HG03460 (cell line): Measurements from ENCODE around the gene KIAA1328.

Source experiments
- ATAC-seq: cut with Tn5 transposase; IDR thresholded peaks from one replicate; pipeline ENCODE4 v1.9.1; 2021; ENCODE audit not compliant: unreplicated experiment

KIAA1328 gene

GRCh38 chr18:37249171-37249886 is 420.4 kb downstream of the KIAA1328 start:
- no peak for ATAC-seq

DNA sequence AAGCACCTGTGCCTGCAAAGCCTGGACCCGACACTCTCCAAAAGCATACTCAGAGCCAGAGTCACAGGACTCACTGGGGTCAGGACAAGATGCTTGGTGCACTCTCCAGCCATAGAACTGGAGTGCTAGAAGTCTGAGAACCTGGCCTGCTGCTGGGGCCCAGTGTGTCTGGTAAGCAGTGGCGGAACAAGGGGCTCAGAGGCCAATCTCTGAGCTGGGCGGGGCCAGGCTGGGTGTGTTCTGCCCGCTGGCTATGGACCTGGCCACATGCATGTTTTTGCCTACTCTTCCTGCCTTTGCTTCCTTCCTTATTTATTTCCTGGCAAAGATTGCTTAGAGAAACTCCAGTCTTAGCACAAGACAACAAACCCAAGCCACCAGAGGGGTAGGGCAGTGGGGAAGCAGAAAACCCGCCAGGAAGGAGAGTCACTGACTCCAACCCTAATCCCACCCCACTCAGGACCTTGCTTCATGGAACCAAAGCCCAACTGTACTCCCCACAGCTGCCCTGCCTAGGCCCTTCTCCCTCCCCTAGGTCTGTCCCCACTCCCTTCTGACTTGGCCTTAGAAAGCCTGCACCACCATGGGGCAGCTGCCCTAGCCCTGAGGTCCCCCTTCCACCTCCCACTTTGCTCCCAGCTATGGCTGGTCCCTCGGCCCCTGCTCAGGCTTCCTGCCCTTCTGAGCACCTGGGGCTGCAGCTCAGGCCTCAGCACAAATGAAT is 421.1 kb downstream of the KIAA1328 start:
- no peak for ATAC-seq

GRCh38 chr18:37251679-37252078 is 422.8 kb downstream of the KIAA1328 start:
- no peak for ATAC-seq

- no peak for ATAC-seq
Measured at GRCh38 chr18:37252342-37252741, 423.4 kb downstream of the KIAA1328 start.

- no peak for ATAC-seq
Measured at GRCh38 chr18:37252854-37253393, 424.0 kb downstream of the KIAA1328 start.

- no peak for ATAC-seq
Measured at GRCh38 chr18:37253394-37254235, 424.7 kb downstream of the KIAA1328 start.

DNA sequence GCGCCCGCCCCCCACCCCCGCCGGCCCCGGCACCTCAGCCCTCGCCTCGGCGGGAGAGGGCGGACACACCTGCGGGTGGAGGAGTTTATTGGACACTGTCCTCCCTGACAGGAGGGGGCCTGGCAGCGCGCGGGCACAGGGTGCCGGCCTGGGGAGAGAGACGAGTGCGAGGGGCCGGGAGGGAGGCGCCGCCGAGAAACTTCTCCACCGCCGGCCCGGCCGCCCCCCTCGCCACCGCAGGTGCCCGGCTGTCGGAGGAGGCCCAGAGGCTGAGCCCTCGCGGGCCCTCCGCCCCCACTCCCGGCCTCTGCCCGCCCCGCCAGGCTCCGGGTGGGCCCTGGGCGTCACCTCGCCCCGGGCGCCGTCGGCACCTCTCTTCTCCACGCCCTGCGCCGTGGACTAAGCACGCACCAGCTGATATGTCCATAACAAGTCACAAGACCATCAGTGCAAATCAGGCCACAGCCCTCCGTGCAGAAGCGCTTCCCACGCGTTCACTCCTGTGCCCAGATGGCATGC is 425.4 kb downstream of the KIAA1328 start:
- no peak for ATAC-seq

GRCh38 chr18:37254973-37255372 is 426.0 kb downstream of the KIAA1328 start:
- no peak for ATAC-seq

- ATAC-seq, result no peak
Measured at GRCh38 chr18:37258131-37258530, 429.2 kb downstream of the KIAA1328 start.

DNA sequence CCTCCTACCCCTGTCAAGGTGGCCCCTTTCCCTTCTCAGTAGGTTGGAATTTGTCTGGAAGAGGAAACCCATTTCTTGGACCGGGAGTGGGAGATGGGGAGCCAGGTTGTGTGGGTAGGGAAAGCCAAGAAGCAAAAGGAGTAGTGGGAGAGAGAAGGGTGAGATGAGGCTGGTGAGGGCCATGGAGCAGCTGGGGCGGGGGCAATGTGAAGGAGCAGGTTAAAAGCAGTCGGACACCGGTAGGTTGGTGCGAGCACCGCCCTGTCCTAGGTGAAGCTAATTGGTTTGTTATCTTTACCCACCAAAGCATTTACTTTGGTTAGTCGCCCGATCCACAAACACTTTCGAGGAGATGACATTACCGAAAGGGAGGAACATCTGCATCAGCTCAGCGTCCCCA is 429.9 kb downstream of the KIAA1328 start:
- ATAC-seq, result no peak

DNA sequence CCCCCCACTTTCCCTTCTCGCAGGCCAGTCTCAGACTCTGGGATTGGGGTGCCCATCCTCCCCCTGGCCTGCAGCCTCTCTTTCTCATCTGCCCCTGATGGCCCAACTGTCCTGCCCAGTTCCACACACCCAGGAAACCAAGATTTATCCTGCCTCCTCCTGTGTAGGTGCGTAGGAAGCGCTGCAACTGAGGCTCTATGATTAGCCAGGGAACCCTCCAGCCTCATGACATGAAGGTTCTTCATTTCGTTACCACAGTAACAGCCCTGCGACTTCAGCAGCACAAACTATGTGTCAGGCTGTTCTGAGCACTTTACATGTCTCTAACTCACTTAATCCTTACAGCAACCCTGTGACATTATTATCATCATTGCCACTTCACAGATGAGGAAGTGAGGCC is 430.8 kb downstream of the KIAA1328 start:
- no peak for ATAC-seq

- ATAC-seq, result no peak
Measured at GRCh38 chr18:37260367-37261093, 431.6 kb downstream of the KIAA1328 start.

DNA sequence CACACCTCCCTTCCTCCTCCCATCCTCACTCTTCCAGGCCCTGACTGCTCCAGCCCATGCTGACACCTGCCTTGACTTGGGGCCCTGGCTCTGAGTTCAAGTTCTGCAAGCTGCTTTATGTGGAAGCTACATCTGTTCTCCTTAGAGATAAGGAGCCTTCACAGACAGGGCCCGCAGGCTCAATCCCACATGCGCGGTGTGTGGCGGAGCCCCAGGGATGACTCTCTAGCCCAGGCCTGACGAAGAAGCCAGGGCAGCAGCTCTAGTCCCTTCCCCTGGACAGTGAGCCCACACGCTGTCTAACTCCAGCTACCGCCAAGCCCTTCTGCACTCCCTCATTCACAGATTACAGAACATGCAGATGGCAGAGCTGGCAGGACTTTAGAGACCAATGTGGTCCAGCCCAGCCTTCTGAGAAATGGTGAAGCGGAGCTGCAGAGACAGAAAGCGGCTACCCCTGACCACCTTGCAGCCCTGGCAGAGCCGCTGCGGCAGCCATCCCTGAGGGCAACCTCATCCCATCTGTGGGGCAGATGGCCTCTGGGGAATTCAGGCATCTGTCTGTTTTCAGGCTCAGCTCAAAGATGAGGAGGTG is 432.4 kb downstream of the KIAA1328 start:
- ATAC-seq, result no peak

DNA sequence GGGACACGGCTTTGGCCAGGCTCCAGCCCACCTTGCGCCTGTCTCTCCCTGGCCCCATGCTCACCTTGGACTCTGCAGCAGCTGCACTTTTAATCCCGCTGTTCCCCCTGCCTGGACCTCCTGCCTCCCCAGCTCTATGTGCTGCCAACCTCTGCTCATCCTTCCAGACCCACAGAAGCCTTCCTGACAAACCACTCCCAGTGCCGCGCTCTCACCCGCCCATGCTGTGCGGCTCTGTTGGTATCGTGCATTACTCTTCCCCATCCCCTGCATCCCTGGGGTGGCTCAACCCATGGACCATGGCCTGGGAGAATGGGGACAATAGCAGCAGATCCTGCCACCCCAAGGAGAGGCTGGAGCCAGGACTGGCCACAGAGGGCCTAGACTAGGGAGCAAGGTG is 433.1 kb downstream of the KIAA1328 start:
- ATAC-seq, result no peak

DNA sequence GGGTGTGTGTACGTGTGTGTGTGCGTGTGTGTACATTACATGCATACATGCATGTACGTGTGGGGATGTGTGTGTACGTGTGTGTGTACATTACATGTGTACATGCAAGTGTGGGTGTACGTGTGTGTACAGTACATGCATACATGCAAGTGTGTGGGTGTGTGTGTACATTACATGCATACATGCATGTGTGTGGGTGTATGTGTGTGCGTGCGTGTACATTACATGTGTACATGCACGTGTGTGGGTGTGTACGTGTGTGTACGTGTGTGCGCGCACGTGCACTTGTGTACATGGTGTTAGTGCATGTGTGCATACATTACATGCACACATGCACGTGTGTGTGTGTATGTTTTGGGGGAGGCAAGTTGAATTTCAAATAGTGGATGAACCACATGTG is 436.0 kb downstream of the KIAA1328 start:
- no peak for ATAC-seq

DNA sequence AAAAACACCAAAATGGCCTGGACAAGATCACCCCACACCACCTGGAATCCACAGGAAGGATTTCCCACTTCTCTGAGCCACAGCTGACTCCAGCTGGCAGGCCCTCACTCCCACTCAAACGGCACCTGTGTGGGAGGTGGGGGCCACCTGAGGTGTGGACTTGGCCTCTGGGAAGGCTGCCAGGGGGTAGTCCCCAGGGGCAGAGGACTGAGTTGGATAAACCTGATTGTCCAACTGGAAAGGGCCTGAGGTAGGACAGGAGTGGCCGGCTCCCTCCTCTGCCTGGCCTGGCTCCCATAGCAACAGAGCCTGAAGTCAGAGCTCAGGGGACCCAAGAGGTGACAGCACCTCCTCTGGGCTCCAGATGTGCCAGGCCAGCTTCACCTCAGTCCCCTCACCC is 436.5 kb downstream of the KIAA1328 start:
- no peak for ATAC-seq

- ATAC-seq, result no peak
Measured at GRCh38 chr18:37266290-37266689, 437.4 kb downstream of the KIAA1328 start.

DNA sequence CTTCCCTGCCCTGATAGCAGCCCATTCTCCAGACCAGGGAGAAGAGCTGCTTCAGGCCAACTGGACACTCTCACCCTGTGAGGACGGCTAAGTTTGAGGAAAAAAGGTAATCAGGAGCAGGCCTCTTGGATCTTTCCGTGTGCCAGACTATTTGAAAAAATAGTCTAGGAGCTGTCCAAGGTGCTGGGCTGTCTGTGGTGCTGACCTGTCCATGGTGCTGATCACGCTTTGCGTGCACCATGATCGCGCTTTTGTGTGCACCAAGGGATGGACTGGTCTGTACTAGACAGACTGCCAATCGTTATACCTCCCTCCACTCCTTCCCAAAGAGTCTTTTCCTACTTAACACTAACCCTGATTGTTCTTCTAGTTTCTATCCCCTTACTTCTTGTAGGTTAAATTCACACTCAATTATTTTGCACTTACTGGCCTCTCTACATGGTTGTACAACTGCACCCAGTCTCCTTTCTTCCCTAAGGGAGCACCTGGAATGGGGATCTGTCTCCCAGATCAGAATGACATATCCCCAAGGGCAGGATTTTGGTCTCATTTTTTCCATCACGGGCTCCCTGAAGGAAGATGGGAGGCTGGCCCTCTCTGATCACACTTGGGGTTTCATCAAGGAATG is 441.2 kb downstream of the KIAA1328 start:
- ATAC-seq, result no peak

DNA sequence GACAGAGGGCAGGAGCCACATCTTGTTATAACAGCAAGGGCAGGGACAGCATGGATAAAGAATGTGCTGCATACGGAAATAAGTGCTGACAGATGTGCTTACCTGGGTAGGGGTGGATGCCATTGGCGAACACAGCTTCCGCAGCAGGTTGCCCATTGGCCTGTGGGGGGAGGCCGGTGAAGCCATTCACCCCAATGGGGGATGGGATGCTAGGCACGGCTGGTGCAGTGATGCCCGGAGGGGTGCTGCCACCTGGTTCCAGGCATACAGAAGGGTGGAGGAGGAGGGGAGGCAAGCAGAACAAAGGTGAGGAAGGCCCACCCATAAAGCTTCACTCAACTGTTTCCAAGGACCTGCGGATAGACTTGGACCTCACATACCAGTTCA is 441.7 kb downstream of the KIAA1328 start:
- ATAC-seq, result no peak

- ATAC-seq, result no peak
Measured at GRCh38 chr18:37272226-37272625, 443.3 kb downstream of the KIAA1328 start.
